ENCODE data around the gene ZNF618.

DNA sequence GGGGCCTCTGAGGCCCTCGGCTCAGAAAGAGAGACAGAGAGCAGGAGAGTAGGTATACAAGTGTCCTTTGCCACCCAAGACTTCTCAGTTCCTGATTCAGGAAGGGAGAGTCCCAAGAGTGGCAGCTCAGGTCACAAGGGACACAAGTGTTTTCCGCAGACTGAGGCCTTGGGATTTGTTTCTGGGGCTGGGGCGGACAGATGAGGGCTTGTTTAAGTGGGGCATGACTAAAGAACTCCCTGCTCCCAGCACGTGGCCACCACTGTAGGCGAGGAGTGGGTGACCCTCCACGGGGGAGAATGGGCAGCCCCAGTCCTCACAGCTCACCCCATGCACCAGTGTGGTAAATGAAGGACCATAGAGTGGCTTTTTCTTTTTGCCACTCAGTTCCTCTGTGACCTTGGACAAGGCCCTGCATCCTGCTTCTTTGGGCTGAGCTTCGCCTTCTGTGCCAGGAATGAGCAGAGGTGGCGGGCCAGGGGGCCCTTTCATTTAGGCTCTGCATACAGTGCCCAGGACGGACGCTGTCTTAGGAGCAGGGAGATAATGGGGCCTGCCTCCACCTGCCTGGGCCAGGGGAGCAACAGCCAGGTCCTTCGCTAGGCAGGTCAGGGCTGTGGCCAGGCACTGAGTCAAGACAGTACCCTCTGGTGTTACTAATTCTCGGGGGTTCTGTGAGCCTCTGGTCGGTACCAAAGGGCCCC is 151.2 kb downstream of the ZNF618 start:
- no peak for TF ChIP-seq POLR2A (IDR thresholded peaks at IDR 0.05)
- TF ChIP-seq, protein P1, sequence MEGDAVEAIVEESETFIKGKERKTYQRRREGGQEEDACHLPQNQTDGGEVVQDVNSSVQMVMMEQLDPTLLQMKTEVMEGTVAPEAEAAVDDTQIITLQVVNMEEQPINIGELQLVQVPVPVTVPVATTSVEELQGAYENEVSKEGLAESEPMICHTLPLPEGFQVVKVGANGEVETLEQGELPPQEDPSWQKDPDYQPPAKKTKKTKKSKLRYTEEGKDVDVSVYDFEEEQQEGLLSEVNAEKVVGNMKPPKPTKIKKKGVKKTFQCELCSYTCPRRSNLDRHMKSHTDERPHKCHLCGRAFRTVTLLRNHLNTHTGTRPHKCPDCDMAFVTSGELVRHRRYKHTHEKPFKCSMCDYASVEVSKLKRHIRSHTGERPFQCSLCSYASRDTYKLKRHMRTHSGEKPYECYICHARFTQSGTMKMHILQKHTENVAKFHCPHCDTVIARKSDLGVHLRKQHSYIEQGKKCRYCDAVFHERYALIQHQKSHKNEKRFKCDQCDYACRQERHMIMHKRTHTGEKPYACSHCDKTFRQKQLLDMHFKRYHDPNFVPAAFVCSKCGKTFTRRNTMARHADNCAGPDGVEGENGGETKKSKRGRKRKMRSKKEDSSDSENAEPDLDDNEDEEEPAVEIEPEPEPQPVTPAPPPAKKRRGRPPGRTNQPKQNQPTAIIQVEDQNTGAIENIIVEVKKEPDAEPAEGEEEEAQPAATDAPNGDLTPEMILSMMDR (IDR thresholded peaks at IDR 0.05) = no peak
- no peak for TF ChIP-seq POLR2AphosphoS5 (IDR thresholded peaks at IDR 0.05)
